Thoracic aorta (tissue), 2 donors: ENCODE results near the gene BMP6. TPM values are rescaled to one million over a fixed set of nuclear protein-coding genes. Genes with fewer than 3 reads are reported as not detected.

Experiments used
- ATAC-seq: fragments of 150-250 bp; one replicate; pipeline ENCODE4 v1.8.0; 2017; ENCODE audit warnings: low read depth; ENCODE audit not compliant: insufficient number of reproducible peaks, low FRiP score
- DNase-seq: peaks from one replicate; pipeline ENCODE4 v3.0.0-alpha.2; 2020; ENCODE audit warnings: low spot score
- H3K27ac ChIP-seq, 2 donors: fragments of 200-600 bp; sonication (generic); 1 replicate in 1 of 2; 2 replicates in 1 of 2; pipeline ENCODE4 v1.5.1; 2016; ENCODE audit warnings: mild to moderate bottlenecking in 2 of 2, moderate library complexity in 2 of 2
- H3K27me3 ChIP-seq: fragments of 200-600 bp; sonication (generic); replicated peaks from 2 replicates; pipeline ENCODE4 v1.6.0; 2016; ENCODE audit warnings: mild to moderate bottlenecking; ENCODE audit not compliant: insufficient read depth
- H3K36me3 ChIP-seq: fragments of 200-600 bp; sonication (generic); one replicate; pipeline ENCODE4 v1.5.1; 2016
- H3K4me1 ChIP-seq, 2 donors: fragments of 200-600 bp; sonication (generic); 1 replicate in 1 of 2; 2 replicates in 1 of 2; pipeline versions ENCODE4 v1.5.1 to v1.6.0; 2016; ENCODE audit warnings: low read depth in 2 of 2, mild to moderate bottlenecking in 1 of 2; ENCODE audit not compliant: control insufficient read depth in 1 of 2
- H3K4me3 ChIP-seq: fragments of 200-600 bp; sonication (generic); 2 replicates; pipeline ENCODE4 v1.5.1; 2016; ENCODE audit warnings: mild to moderate bottlenecking
- H3K9me3 ChIP-seq: fragments of 200-600 bp; sonication (generic); 2 replicates; pipeline ENCODE4 v1.5.1; 2016
- total RNA-seq, 2 donors: library from RNA; depleted of rRNA; stranded (reverse); fragments of >200 nt; gene quantifications; one replicate each; pipeline versions ENCODE4 v1.1.0 to v1.2.3, GENCODE V29; 2016
- TF ChIP-seq, protein P1 (sequence below): fragments of 200-600 bp; sonication (generic); IDR thresholded peaks from one replicate; pipeline ENCODE4 v1.5.1; 2019; ENCODE audit warnings: antibody characterized with exemption

The BMP6 gene
- total RNA-seq, 2 donors from 2014 or later, result 4.7 TPM

- Histone ChIP-seq H3K27me3 (no peaks in the 10 kb centered on the region), H3K9me3 (no peaks in the 10 kb centered on the region), H3K36me3 (no peaks in the 10 kb centered on the region), H3K4me3 (no peak overlapping the region), H3K27ac (no peak overlapping the region), H3K4me1 (no peaks in the 10 kb centered on the region)
- TF ChIP-seq, protein P1, sequence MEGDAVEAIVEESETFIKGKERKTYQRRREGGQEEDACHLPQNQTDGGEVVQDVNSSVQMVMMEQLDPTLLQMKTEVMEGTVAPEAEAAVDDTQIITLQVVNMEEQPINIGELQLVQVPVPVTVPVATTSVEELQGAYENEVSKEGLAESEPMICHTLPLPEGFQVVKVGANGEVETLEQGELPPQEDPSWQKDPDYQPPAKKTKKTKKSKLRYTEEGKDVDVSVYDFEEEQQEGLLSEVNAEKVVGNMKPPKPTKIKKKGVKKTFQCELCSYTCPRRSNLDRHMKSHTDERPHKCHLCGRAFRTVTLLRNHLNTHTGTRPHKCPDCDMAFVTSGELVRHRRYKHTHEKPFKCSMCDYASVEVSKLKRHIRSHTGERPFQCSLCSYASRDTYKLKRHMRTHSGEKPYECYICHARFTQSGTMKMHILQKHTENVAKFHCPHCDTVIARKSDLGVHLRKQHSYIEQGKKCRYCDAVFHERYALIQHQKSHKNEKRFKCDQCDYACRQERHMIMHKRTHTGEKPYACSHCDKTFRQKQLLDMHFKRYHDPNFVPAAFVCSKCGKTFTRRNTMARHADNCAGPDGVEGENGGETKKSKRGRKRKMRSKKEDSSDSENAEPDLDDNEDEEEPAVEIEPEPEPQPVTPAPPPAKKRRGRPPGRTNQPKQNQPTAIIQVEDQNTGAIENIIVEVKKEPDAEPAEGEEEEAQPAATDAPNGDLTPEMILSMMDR, result no peak
- ATAC-seq (no peak), DNase-seq (no peak)
These were observed 32.6 kb downstream of the BMP6 start for GRCh38 chr6:7758456-7758855.

- ATAC-seq (no peak), DNase-seq (no peak)
- H3K36me3 ChIP-seq, result no peaks in the 10 kb centered on the region
- no peak overlapping the region for H3K4me3 ChIP-seq
- TF ChIP-seq, protein P1, result no peak
- H3K4me1 ChIP-seq, result no peaks in the 10 kb centered on the region
- H3K27ac ChIP-seq, result no peak overlapping the region
- no peaks in the 10 kb centered on the region for H3K27me3 ChIP-seq
- no peaks in the 10 kb centered on the region for H3K9me3 ChIP-seq
These were observed 33.4 kb downstream of the BMP6 start for GRCh38 chr6:7759320-7759719.

DNA sequence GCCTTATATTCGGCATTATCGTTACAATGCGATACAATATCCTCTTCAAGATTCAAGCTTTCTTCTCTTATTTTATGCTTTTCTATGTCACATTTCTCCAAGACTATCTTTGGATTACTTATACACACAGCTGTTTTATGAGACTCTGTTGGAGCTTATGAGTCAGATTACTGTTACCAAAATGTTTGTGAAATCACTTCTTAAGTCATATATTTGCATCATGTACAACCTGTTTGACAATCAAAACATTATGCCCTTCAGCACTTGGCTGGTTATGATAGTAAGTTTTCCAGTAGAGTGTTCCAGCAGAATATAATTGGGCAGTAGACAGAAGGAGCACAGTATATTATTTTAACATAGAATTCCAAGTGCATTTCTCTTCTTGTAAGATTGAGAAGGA, 35.2 kb downstream of the BMP6 start:
- Histone ChIP-seq H3K9me3 (no peaks in the 10 kb centered on the region), H3K36me3 (no peaks in the 10 kb centered on the region), H3K4me3 (no peak overlapping the region), H3K4me1 (no peaks in the 10 kb centered on the region), H3K27me3 (no peaks in the 10 kb centered on the region), H3K27ac (no peak overlapping the region)
- TF ChIP-seq, protein P1, result no peak
- ATAC-seq (no peak), DNase-seq (no peak)

GRCh38 chr6:7762760-7763159, 36.9 kb downstream of the BMP6 start:
- no peak for ATAC-seq
- no peak for DNase-seq
- TF ChIP-seq, protein P1, result no peak
- no peaks in the 10 kb centered on the region for H3K36me3 ChIP-seq
- H3K27ac ChIP-seq, result no peak overlapping the region
- no peaks in the 10 kb centered on the region for H3K9me3 ChIP-seq
- no peaks in the 10 kb centered on the region for H3K27me3 ChIP-seq
- no peak overlapping the region for H3K4me3 ChIP-seq
- H3K4me1 ChIP-seq, result no peaks in the 10 kb centered on the region

DNA sequence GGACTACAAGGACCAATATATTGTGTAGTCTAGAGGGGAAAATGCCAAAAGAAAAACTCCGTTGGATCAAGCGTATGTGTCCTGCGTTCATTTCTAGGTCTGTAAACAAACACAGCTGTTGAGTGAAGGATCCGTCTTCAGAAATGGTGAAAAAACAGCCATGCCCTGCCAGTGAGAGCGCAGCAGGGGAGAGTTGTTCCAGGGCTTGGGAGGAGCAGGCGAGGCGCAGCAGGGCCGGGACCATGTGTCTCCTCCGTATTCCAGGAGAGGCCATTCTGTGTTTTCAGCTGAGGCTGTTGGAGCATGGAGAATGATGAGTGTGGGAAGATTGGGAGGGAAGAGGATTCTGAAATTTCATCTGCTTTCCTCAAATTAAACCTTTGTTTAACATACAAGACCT, 38.0 kb downstream of the BMP6 start:
- Histone ChIP-seq H3K27me3 (no peaks in the 10 kb centered on the region), H3K4me1 (no peaks in the 10 kb centered on the region), H3K27ac (no peak overlapping the region), H3K4me3 (no peak overlapping the region), H3K9me3 (no peaks in the 10 kb centered on the region), H3K36me3 (no peaks in the 10 kb centered on the region)
- ATAC-seq (no peak), DNase-seq (no peak)
- TF ChIP-seq, protein P1, result no peak
